Ishikawa (cell line): ENCODE data around the gene NFIX.

Experiments used
- CEBPB ChIP-seq: IDR thresholded peaks from 2 replicates; pipeline ENCODE4 v1.6.1; 2012
- CREB1 ChIP-seq: IDR thresholded peaks from 2 replicates; pipeline ENCODE4 v1.6.1; 2012; ENCODE audit warnings: low read depth
- EGR1 ChIP-seq: IDR thresholded peaks from 2 replicates; pipeline ENCODE4 v1.6.1; 2012
- EP300 ChIP-seq: IDR thresholded peaks from 2 replicates; pipeline ENCODE4 v1.6.1; 2012; ENCODE audit warnings: borderline replicate concordance
- FOXM1 ChIP-seq: IDR thresholded peaks from 2 replicates; pipeline ENCODE4 v1.6.1; 2012; ENCODE audit warnings: low read depth, borderline replicate concordance
- NFIC ChIP-seq: IDR thresholded peaks from 2 replicates; pipeline ENCODE4 v1.6.1; 2012
- RAD21 ChIP-seq: IDR thresholded peaks from 2 replicates; pipeline ENCODE4 v1.6.1; 2012; ENCODE audit warnings: low read depth
- TAF1 ChIP-seq: IDR thresholded peaks from 2 replicates; pipeline ENCODE4 v1.6.1; 2012; ENCODE audit warnings: low read depth, mild to moderate bottlenecking
- TCF12 ChIP-seq: IDR thresholded peaks from 2 replicates; pipeline ENCODE4 v1.6.1; 2012; ENCODE audit warnings: low read depth
- TEAD4 ChIP-seq: IDR thresholded peaks from 2 replicates; pipeline ENCODE4 v1.6.1; 2012
- YY1 ChIP-seq: IDR thresholded peaks from 2 replicates; pipeline ENCODE4 v1.6.1; 2012; ENCODE audit warnings: low read depth
- ZBTB7A ChIP-seq: IDR thresholded peaks from 2 replicates; pipeline ENCODE4 v1.6.1; 2012; ENCODE audit warnings: low read depth
- TF ChIP-seq, protein P1 (sequence below): IDR thresholded peaks from 2 replicates; pipeline ENCODE4 v1.6.1; 2012; ENCODE audit warnings: low read depth, mild to moderate bottlenecking
- TF ChIP-seq, protein P2 (sequence below): IDR thresholded peaks from 2 replicates; pipeline ENCODE4 v1.6.1; 2012
- TF ChIP-seq, protein P3 (sequence below): IDR thresholded peaks from 2 replicates; pipeline ENCODE4 v1.6.1; 2012

The NFIX gene

DNA sequence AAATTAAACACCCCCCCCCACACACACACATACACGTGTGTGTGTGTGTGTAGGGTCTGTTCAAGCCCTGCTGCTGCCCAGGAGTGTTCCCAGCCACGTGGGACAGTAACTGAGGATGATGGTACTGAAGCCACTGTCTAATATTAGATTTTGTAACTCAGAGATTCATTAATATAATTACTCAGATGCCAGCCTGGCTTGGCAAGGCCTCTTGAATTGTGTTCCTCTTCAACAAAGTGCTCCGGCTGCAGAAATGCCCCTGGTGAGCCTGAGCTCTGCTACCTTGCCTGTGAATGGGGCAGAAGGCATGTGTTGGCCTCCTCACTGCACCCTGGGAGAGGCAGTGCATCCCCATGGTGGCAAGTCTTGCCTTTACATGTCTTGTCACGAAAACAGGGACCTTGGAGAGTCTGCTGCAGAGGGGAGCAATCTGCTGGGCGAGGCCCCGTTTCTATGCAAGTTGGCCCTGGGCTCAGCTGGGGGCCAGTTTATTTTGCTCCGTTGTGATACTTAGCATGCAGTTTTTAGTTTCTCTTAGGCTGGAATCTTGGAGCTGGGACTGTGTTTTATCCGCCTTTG, 44.0 kb downstream of the NFIX start:
- TF ChIP-seq RAD21 (no peak), CREB1 (no peak), ZBTB7A (no peak), NFIC (no peak)
- TF ChIP-seq, protein P1, sequence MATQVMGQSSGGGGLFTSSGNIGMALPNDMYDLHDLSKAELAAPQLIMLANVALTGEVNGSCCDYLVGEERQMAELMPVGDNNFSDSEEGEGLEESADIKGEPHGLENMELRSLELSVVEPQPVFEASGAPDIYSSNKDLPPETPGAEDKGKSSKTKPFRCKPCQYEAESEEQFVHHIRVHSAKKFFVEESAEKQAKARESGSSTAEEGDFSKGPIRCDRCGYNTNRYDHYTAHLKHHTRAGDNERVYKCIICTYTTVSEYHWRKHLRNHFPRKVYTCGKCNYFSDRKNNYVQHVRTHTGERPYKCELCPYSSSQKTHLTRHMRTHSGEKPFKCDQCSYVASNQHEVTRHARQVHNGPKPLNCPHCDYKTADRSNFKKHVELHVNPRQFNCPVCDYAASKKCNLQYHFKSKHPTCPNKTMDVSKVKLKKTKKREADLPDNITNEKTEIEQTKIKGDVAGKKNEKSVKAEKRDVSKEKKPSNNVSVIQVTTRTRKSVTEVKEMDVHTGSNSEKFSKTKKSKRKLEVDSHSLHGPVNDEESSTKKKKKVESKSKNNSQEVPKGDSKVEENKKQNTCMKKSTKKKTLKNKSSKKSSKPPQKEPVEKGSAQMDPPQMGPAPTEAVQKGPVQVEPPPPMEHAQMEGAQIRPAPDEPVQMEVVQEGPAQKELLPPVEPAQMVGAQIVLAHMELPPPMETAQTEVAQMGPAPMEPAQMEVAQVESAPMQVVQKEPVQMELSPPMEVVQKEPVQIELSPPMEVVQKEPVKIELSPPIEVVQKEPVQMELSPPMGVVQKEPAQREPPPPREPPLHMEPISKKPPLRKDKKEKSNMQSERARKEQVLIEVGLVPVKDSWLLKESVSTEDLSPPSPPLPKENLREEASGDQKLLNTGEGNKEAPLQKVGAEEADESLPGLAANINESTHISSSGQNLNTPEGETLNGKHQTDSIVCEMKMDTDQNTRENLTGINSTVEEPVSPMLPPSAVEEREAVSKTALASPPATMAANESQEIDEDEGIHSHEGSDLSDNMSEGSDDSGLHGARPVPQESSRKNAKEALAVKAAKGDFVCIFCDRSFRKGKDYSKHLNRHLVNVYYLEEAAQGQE, result no peak
- TF ChIP-seq, protein P2, sequence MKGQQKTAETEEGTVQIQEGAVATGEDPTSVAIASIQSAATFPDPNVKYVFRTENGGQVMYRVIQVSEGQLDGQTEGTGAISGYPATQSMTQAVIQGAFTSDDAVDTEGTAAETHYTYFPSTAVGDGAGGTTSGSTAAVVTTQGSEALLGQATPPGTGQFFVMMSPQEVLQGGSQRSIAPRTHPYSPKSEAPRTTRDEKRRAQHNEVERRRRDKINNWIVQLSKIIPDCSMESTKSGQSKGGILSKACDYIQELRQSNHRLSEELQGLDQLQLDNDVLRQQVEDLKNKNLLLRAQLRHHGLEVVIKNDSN, result no peak

DNA sequence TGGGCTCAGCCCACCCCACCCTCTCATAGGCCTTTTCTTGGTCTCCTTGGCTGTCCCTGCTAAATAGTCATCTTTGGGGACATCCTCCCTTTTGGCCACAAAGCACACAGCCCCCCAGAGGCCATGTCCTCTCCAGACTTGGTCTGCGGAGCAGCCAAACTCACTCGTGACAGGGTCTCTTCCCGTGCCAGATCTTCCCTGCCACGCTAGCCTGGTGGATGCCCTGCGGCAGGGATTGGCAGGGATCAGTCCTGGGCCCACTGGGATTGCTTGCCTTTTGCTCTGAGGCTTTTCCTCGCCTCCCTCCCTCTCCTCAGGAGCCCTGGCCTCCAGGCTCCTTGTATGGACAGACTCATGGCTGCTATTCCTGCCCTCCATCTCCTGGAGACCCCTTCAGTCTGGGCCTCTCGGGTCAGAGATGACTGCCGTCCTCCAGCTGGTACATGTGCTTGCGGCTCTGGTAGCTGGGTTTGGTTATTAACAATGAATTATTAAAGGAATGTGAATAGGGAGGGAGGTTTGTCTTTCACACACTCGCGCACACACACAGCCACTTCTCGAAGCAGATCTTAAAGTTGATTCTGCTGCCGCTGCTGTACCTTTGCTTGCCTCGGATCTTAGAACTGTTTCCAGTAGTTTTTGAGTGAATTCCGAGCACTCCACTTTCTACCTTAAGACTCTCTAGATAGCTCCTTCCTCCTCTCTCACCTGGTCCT, 45.1 kb downstream of the NFIX start:
- TF ChIP-seq TAF1, result no peak
- no peak for TF ChIP-seq NFIC
- TF ChIP-seq CREB1, result no peak
- no peak for TF ChIP-seq EP300
- TF ChIP-seq EGR1, result no peak
- no peak for TF ChIP-seq RAD21
- no peak for TF ChIP-seq CEBPB

DNA sequence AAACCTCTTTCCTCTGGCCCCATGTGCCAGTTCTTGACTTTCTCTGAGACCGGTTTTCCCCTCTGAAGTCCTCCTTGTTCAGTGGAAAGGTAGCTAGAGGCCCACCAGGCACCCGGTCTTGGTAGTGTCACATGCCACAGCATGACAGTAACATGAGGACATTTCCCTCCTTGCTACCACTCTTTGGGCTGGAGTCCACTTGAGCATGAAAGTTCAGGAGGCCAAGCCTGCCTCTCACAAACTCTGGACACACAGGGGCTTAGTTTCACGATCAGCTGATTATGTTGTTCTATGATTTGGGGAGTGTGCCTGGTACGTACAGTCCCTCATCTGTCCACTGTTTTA, 45.6 kb downstream of the NFIX start:
- no peak for TF ChIP-seq NFIC
- no peak for TF ChIP-seq TAF1
- TF ChIP-seq CREB1, result no peak
- no peak for TF ChIP-seq EP300
- TF ChIP-seq, protein P1, result no peak
- no peak for TF ChIP-seq ZBTB7A
- no peak for TF ChIP-seq TEAD4
- TF ChIP-seq, protein P2, result no peak
- TF ChIP-seq YY1, result no peak
- no peak for TF ChIP-seq EGR1
- no peak for TF ChIP-seq TCF12
- TF ChIP-seq FOXM1, result no peak
- no peak for TF ChIP-seq RAD21
- TF ChIP-seq, protein P3, sequence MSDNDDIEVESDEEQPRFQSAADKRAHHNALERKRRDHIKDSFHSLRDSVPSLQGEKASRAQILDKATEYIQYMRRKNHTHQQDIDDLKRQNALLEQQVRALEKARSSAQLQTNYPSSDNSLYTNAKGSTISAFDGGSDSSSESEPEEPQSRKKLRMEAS, result no peak

DNA sequence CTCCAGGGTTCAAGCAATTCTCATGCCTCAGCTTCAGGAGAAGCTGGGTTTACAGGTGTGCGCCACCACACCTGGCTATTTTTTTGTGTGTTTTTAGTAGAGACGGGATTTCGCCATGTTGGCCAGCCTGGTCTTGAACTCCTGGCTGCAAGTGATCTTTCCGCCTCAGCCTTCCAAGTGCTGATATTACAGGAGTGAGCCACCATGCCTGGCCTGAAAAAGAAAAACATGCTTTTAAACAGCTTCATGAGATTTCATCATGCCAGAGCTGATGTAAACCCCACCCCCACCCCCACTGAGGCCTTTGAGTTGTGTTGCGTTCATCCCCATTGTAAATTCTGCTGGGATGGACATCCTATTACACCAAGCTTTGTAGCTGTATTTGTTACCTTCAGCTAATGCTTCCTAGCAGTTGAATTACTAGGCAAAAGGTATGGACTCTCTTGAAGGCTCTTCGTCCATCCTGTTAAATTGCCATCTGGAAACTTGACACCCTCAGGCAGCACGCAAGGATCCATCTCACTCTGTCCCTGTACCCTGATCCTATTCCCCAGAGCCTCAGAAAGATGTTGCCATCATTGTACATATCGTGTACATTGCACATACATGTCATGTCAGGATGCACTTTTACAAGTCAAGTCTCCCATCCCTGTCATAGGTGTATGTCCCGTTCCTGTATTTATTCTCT, 47.3 kb downstream of the NFIX start:
- TF ChIP-seq FOXM1 (no peak), RAD21 (no peak), CREB1 (no peak), TCF12 (no peak), ZBTB7A (no peak), EGR1 (no peak), TEAD4 (no peak), NFIC (no peak), CEBPB (no peak), YY1 (no peak), TAF1 (no peak), EP300 (no peak)
- TF ChIP-seq, protein P1, result no peak
- TF ChIP-seq, protein P2, result no peak
- TF ChIP-seq, protein P3, result no peak
